H9 (cell line): Measurements from ENCODE around the gene SRPX2. TPM values are rescaled to one million over a fixed set of nuclear protein-coding genes. Genes with fewer than 3 reads are reported as not detected.

Experiments used
- DNase-seq: peaks from one replicate; pipeline ENCODE4 v3.0.0-alpha.2; 2017
- H2AFZ ChIP-seq: one replicate; pipeline ENCODE4 v1.6.1; 2013; ENCODE audit warnings: mild to moderate bottlenecking, low read length, control low read depth, moderate library complexity
- H2AK5ac ChIP-seq: 2 replicates; pipeline ENCODE4 v1.6.1; 2013; ENCODE audit warnings: low read length, control low read depth, mixed read lengths; ENCODE audit not compliant: insufficient read length
- H2BK120ac ChIP-seq: one replicate; pipeline ENCODE4 v1.6.1; 2013; ENCODE audit warnings: low read depth, mild to moderate bottlenecking, low read length, control low read depth, inconsistent platforms; ENCODE audit not compliant: poor library complexity, severe bottlenecking
- H2BK12ac ChIP-seq: 2 replicates; pipeline ENCODE4 v1.6.1; 2013; ENCODE audit warnings: low read length, control low read depth, mixed read lengths, low read depth; ENCODE audit not compliant: insufficient read length
- H2BK15ac ChIP-seq: 2 replicates; pipeline ENCODE4 v1.6.1; 2013; ENCODE audit warnings: low read depth, low read length, control low read depth
- H2BK20ac ChIP-seq: one replicate; pipeline ENCODE4 v1.6.1; 2013; ENCODE audit warnings: low read depth, mild to moderate bottlenecking, low read length, control low read depth, inconsistent platforms; ENCODE audit not compliant: poor library complexity, severe bottlenecking
- H2BK5ac ChIP-seq: 2 replicates; pipeline ENCODE4 v1.6.1; 2013; ENCODE audit warnings: low read length, control low read depth, mixed read lengths; ENCODE audit not compliant: insufficient read length
- H3K14ac ChIP-seq: 2 replicates; pipeline ENCODE4 v1.6.1; 2013; ENCODE audit warnings: low read length, control low read depth; ENCODE audit not compliant: insufficient read depth
- H3K18ac ChIP-seq: 2 replicates; pipeline ENCODE4 v1.6.1; 2013; ENCODE audit warnings: low read depth, mild to moderate bottlenecking, mixed read lengths, low read length, control low read depth; ENCODE audit not compliant: insufficient read length
- H3K23ac ChIP-seq: 2 replicates; pipeline ENCODE4 v1.6.1; 2013; ENCODE audit warnings: low read length, control low read depth, mixed read lengths, low read depth; ENCODE audit not compliant: insufficient read length
- H3K23me2 ChIP-seq: 2 replicates; pipeline ENCODE4 v1.6.1; 2013; ENCODE audit warnings: low read depth, mild to moderate bottlenecking, mixed read lengths, low read length, control low read depth; ENCODE audit not compliant: insufficient read length, poor library complexity, severe bottlenecking
- H3K27ac ChIP-seq: 2 replicates; pipeline ENCODE4 v1.5.1; 2013; ENCODE audit warnings: low read length, control low read depth, mixed read lengths, low read depth; ENCODE audit not compliant: insufficient read length
- H3K27me3 ChIP-seq: 2 replicates; pipeline ENCODE4 v1.6.1; 2013; ENCODE audit warnings: low read length, control low read depth, inconsistent platforms; ENCODE audit not compliant: insufficient read depth
- H3K4ac ChIP-seq: 2 replicates; pipeline ENCODE4 v1.6.1; 2013; ENCODE audit warnings: low read depth, mild to moderate bottlenecking, control low read depth, inconsistent platforms, low read length, moderate library complexity
- H3K4me1 ChIP-seq: 2 replicates; pipeline ENCODE4 v1.6.1; 2013; ENCODE audit warnings: low read length, control low read depth, inconsistent platforms; ENCODE audit not compliant: insufficient read depth
- H3K4me2 ChIP-seq: 2 replicates; pipeline ENCODE4 v1.6.1; 2013; ENCODE audit warnings: low read length, control low read depth, mixed read lengths; ENCODE audit not compliant: insufficient read length, insufficient read depth
- H3K56ac ChIP-seq: 2 replicates; pipeline ENCODE4 v1.6.1; 2013; ENCODE audit warnings: low read depth, mild to moderate bottlenecking, mixed read lengths, low read length, control low read depth; ENCODE audit not compliant: insufficient read length
- H3K79me1 ChIP-seq: 2 replicates; pipeline ENCODE4 v1.6.1; 2013; ENCODE audit warnings: low read depth, mild to moderate bottlenecking, moderate library complexity, low read length, control low read depth, inconsistent platforms; ENCODE audit not compliant: insufficient read depth, poor library complexity, severe bottlenecking
- H3K79me2 ChIP-seq: 2 replicates; pipeline ENCODE4 v1.6.1; 2013; ENCODE audit warnings: low read length, control low read depth, inconsistent platforms; ENCODE audit not compliant: insufficient read depth
- H3K9ac ChIP-seq: 2 replicates; pipeline ENCODE4 v1.6.1; 2013; ENCODE audit warnings: low read length, control low read depth, mixed read lengths; ENCODE audit not compliant: insufficient read length; ENCODE audit errors: extremely low read depth
- H3K9me3 ChIP-seq: one replicate; pipeline ENCODE4 v1.6.1; 2013; ENCODE audit warnings: low read depth, low read length, inconsistent platforms; ENCODE audit not compliant: control insufficient read depth
- H3T11ph ChIP-seq: one replicate; pipeline ENCODE4 v1.6.1; 2013; ENCODE audit warnings: mild to moderate bottlenecking, low read length, control low read depth, inconsistent platforms
- H4K20me1 ChIP-seq: one replicate; pipeline ENCODE4 v1.6.1; 2013; ENCODE audit not compliant: control insufficient read depth, insufficient read length, insufficient read depth
- H4K5ac ChIP-seq: 2 replicates; pipeline ENCODE4 v1.6.1; 2013; ENCODE audit warnings: low read depth, mild to moderate bottlenecking, mixed read lengths, low read length, control low read depth; ENCODE audit not compliant: insufficient read length
- H4K8ac ChIP-seq: replicated peaks from 2 replicates; pipeline ENCODE4 v1.6.1; 2013; ENCODE audit warnings: low read length, control low read depth, mixed read lengths, low read depth; ENCODE audit not compliant: insufficient read length
- H4K91ac ChIP-seq: 2 replicates; pipeline ENCODE4 v1.6.1; 2013; ENCODE audit warnings: low read depth, mild to moderate bottlenecking, moderate library complexity, mixed read lengths, low read length, control low read depth; ENCODE audit not compliant: insufficient read length
- H3K27ac Mint-ChIP-seq, 3 experiments: 2 replicates in 2 of 3; 3 replicates in 1 of 3; pipeline ENCODE4 v1.8.0; 2020 to 2021; ENCODE audit warnings: mixed read lengths in 3 of 3, mild to moderate bottlenecking in 1 of 3, moderate library complexity in 1 of 3
- H3K27me3 Mint-ChIP-seq: 2 replicates; pipeline ENCODE4 v1.8.0; 2021; ENCODE audit warnings: low read depth, mild to moderate bottlenecking, moderate library complexity, mixed read lengths
- H3K36me3 Mint-ChIP-seq, 3 experiments: 2 replicates in 2 of 3; 3 replicates in 1 of 3; pipeline ENCODE4 v1.8.0; 2020 to 2021; ENCODE audit warnings: low read depth in 3 of 3, mixed read lengths in 3 of 3; ENCODE audit not compliant: insufficient read depth in 1 of 3
- H3K4me1 Mint-ChIP-seq, 2 experiments: 2 replicates each; pipeline ENCODE4 v1.8.0; 2020; ENCODE audit warnings: mixed read lengths in 2 of 2
- H3K4me3 Mint-ChIP-seq, 2 experiments: 2 replicates in 1 of 2; 3 replicates in 1 of 2; pipeline ENCODE4 v1.8.0; 2020 to 2021; ENCODE audit warnings: mild to moderate bottlenecking in 2 of 2, mixed read lengths in 2 of 2, moderate library complexity in 1 of 2
- H3K9me3 Mint-ChIP-seq, 2 experiments: 2 replicates in 1 of 2; 3 replicates in 1 of 2; pipeline ENCODE4 v1.8.0; 2020; ENCODE audit warnings: mild to moderate bottlenecking in 2 of 2, mixed read lengths in 2 of 2, moderate library complexity in 1 of 2
- WGBS: extraction: QIAGEN DNeasy Blood & Tissue Kit; methylation state at CpG from one replicate; pipeline ENCODE4 v1.1.7; 2013; ENCODE audit warnings: missing lambda C conversion rate, low lambda C conversion rate, mixed read lengths; ENCODE audit not compliant: insufficient read length; ENCODE audit errors: extremely low coverage; 5-methylcytosine and 5-hydroxymethylcytosine counted together
- total RNA-seq: library from RNA; stranded (reverse); gene quantifications from 2 replicates; pipeline ENCODE4 v1.2.1, GENCODE V29; 2021
- TF ChIP-seq, protein P1 (sequence below): fragments of 200-600 bp; sonication (generic); conservative IDR thresholded peaks from 3 replicates; pipeline ENCODE4 v1.8.0; 2021; ENCODE audit warnings: antibody characterized with exemption, mild to moderate bottlenecking

Gene SRPX2
- total RNA-seq, 1 experiment from 2014 or later, result not detected

DNA sequence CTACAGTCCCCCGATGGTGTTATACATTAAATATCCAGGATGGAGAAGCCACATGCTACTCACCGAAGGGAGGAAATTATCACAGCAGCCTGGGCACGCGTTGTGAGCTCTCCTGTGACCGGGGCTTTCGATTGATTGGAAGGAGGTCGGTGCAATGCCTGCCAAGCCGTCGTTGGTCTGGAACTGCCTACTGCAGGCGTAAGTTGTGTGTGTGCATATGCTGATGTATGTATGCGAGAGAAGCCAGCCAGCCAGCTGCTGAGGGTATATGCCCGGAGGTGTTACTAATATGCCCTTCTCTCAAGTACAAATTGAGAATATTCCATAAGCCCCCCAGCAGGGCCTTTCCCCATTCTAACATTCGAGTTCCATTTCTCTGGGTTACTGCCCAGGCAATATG lies 18.2 kb downstream of the SRPX2 start:
- Histone ChIP-seq H3T11ph (no peak overlapping the region), H3K79me2 (no peaks in the 10 kb centered on the region; the same call in 1 of the 2 replicates), H2AFZ (no peak overlapping the region), H2BK15ac (no peak overlapping the region), H3K4me2 (no peak overlapping the region), H3K79me1 (no peaks in the 10 kb centered on the region), H4K20me1 (no peaks in the 10 kb centered on the region), H4K5ac (no peak overlapping the region), H3K18ac (no peak overlapping the region), H3K4ac (no peak overlapping the region), H2AK5ac (no peak overlapping the region), H3K9me3 (peaks cover 4% of the 10 kb centered on the region), H3K23ac (no peak overlapping the region), H2BK120ac (no peak overlapping the region), H3K27ac (no peak overlapping the region), H2BK20ac (no peak overlapping the region), H3K27me3 (no peaks in the 10 kb centered on the region; the same call in 1 of the 2 replicates), H3K4me1 (no peaks in the 10 kb centered on the region), H2BK5ac (no peak overlapping the region), H3K56ac (no peak overlapping the region), H2BK12ac (no peak overlapping the region), H3K14ac (no peak overlapping the region), H3K9ac (no peak overlapping the region), H4K91ac (no peak overlapping the region), H4K8ac (no peak overlapping the region), H3K23me2 (no peaks in the 10 kb centered on the region)
- H3K36me3 Mint-ChIP-seq, result no peaks in the 10 kb centered on the region; a peak in 1 of 7 replicates
- WGBS, result no CpG with 5 or more reads among the region's 13 CpGs
- H3K4me3 Mint-ChIP-seq, result no peak overlapping the region
- H3K9me3 Mint-ChIP-seq, result peaks cover 6 to 68% of the 10 kb centered on the region in 2 experiments; a peak in 4 of 5 replicates
- DNase-seq, result no peak
- peaks cover 1% of the 10 kb centered on the region; the same call in 1 of the 2 replicates for H3K27me3 Mint-ChIP-seq
- no peak overlapping the region; a peak in 1 of 7 replicates for H3K27ac Mint-ChIP-seq
- TF ChIP-seq, protein P1, sequence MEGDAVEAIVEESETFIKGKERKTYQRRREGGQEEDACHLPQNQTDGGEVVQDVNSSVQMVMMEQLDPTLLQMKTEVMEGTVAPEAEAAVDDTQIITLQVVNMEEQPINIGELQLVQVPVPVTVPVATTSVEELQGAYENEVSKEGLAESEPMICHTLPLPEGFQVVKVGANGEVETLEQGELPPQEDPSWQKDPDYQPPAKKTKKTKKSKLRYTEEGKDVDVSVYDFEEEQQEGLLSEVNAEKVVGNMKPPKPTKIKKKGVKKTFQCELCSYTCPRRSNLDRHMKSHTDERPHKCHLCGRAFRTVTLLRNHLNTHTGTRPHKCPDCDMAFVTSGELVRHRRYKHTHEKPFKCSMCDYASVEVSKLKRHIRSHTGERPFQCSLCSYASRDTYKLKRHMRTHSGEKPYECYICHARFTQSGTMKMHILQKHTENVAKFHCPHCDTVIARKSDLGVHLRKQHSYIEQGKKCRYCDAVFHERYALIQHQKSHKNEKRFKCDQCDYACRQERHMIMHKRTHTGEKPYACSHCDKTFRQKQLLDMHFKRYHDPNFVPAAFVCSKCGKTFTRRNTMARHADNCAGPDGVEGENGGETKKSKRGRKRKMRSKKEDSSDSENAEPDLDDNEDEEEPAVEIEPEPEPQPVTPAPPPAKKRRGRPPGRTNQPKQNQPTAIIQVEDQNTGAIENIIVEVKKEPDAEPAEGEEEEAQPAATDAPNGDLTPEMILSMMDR, result no peak
- H3K4me1 Mint-ChIP-seq, result no peaks in the 10 kb centered on the region
